Measurements from ENCODE around the gene SSBP4.
A peak's percentile ranks its signal among the peaks of the same experiment; 100 is the strongest.

SSBP4 gene

DNA sequence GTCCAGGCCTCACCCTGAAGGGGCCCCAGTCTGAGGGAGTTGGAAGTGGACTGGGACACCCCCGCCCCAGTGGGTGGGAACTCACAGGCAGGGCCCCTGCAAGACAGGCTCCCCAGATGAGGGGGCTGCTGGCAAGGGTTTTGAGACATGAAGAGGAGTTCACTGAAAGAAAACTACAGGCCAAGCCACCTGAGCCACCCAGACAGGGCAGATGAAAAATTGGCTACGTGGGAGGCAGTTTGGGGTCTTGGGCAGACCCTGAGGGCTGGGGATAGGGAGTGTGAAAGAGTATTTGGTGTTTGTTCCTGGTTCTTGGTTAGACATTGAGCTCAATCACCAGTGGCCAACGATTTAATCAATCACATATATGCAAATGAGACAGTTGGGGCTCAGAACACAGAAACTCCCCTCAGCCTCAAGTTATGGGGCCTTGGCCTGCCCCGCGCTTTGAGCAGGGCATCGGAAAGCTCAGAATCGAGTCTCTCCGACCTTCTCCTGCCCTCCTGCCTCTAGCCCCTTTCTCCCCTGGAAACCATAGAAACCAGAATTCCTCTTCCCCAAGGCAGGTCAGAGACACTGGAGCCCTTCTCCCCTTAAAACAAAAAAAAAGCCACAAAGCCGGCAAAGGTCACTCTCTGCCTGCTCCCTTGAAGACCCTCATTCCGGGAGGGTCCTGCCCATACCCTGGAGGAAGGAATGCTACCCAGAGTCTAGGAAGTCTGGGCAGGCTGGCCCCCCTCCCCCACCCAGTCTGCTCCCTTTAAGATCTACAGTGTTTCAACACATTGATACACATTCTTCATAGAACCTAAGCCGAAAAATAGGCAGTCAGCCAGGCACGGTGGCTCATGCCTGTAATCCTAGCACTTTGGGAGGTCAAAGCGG lies 20.1 kb downstream of the SSBP4 start:
- Mint-ChIP-seq H3K4me3 (no peak overlapping the region), H3K27me3 (no peaks in the 10 kb centered on the region), H3K36me3 (ENCODE audit: low read depth) (peaks cover 8% of the 10 kb centered on the region), H3K27ac (no peak overlapping the region), H3K9me3 (peaks cover 4% of the 10 kb centered on the region), H3K4me1 (ENCODE audit: low read depth) (peaks cover 17% of the 10 kb centered on the region)

DNA sequence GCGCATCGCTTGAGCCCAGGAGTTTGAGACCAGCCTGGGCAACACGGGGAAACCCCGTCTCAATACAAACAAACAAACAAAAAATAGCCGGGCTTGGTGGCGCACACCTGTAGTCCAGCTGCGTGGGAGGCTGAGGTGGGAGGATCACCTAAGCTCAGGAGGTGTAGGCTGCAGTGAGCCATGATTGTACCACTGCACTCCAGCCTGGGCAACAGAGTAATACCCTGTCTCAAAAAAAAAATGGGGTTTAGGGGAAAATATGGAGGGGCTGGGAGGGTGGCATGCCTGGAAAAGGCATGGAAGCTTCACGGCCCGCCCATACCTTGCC lies 20.7 kb downstream of the SSBP4 start:
- Mint-ChIP-seq H3K4me1 (ENCODE audit: low read depth) (peaks cover 17% of the 10 kb centered on the region), H3K27ac (no peak overlapping the region), H3K9me3 (peaks cover 4% of the 10 kb centered on the region), H3K4me3 (no peak overlapping the region), H3K27me3 (no peaks in the 10 kb centered on the region), H3K36me3 (ENCODE audit: low read depth) (peaks cover 8% of the 10 kb centered on the region)

- no peak overlapping the region for H3K4me3 Mint-ChIP-seq
- no peak overlapping the region for H3K27ac Mint-ChIP-seq
- peaks cover 8% of the 10 kb centered on the region for H3K36me3 Mint-ChIP-seq (ENCODE audit: low read depth)
- peaks cover 4% of the 10 kb centered on the region for H3K9me3 Mint-ChIP-seq
- peaks cover 17% of the 10 kb centered on the region for H3K4me1 Mint-ChIP-seq (ENCODE audit: low read depth)
- no peaks in the 10 kb centered on the region for H3K27me3 Mint-ChIP-seq
These were observed 21.2 kb downstream of the SSBP4 start for GRCh38 chr19:18440415-18440877.

DNA sequence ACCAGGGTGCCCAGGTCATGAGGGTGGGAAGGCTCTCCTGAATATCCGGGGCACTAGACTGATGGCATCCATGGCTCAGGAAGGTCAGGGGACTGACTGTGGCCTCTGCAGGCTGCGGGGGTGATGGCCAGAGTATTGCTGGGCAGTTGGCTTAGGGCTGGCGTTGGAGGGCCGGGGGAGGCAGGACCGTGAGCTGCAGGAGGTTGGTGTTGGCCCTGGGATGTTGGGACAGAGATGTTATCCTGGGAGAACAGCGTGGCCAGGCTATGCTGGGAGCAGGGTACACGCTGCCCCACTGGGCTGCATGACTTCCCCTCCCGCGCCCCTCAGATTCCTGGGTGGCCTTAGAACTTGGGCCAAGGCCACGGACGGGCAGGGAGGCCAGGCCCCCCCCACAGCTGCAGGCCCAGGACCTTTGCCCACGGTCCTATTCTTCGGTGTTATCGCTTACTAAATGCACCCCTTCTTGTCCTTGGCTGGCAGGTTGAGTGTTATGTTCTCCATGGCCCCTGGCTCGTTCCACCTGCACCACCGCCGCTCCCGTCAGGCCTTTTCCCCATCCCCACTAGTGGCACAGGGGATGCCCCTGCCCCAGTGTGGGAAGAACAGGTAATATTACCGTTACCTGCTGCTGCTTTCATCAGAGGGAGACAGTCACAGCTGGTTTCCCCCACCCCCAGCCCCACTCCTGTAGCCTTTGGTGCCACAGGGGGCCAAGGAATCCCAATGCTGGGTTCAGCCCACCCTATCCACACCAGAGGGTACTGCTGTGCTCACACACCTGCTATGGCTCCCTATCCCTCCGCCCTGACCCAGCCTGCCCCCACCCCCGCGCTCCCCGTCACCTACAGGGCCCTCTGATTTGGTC lies 22.0 kb downstream of the SSBP4 start:
- H3K27ac Mint-ChIP-seq, result no peak overlapping the region
- peaks cover 8% of the 10 kb centered on the region for H3K36me3 Mint-ChIP-seq (ENCODE audit: low read depth)
- H3K27me3 Mint-ChIP-seq, result no peaks in the 10 kb centered on the region
- H3K4me3 Mint-ChIP-seq, result no peak overlapping the region
- peaks cover 4% of the 10 kb centered on the region for H3K9me3 Mint-ChIP-seq
- H3K4me1 Mint-ChIP-seq (ENCODE audit: low read depth), result peaks cover 12% of the 10 kb centered on the region

- H3K36me3 Mint-ChIP-seq (ENCODE audit: low read depth), result peaks cover 17% of the 10 kb centered on the region
- H3K9me3 Mint-ChIP-seq, result peaks cover 4% of the 10 kb centered on the region
- peaks cover 9% of the 10 kb centered on the region for H3K4me1 Mint-ChIP-seq (ENCODE audit: low read depth)
- H3K4me3 Mint-ChIP-seq, result peak overlapping the region; percentile 58
- peak overlapping the region; percentile 98 for H3K27ac Mint-ChIP-seq
- no peaks in the 10 kb centered on the region for H3K27me3 Mint-ChIP-seq
These were observed 22.9 kb downstream of the SSBP4 start for GRCh38 chr19:18441804-18442788.

- H3K36me3 Mint-ChIP-seq (ENCODE audit: low read depth), result peaks cover 20% of the 10 kb centered on the region
- peaks cover 9% of the 10 kb centered on the region for H3K4me1 Mint-ChIP-seq (ENCODE audit: low read depth)
- peaks cover 4% of the 10 kb centered on the region for H3K9me3 Mint-ChIP-seq
- no peaks in the 10 kb centered on the region for H3K27me3 Mint-ChIP-seq
- H3K27ac Mint-ChIP-seq, result no peak overlapping the region
- peak overlapping the region; percentile 58 for H3K4me3 Mint-ChIP-seq
These were observed 23.7 kb downstream of the SSBP4 start for GRCh38 chr19:18442941-18443340.

GRCh38 chr19:18443406-18443805 lies 24.2 kb downstream of the SSBP4 start:
- no peak overlapping the region for H3K27ac Mint-ChIP-seq
- peaks cover 9% of the 10 kb centered on the region for H3K4me1 Mint-ChIP-seq (ENCODE audit: low read depth)
- H3K27me3 Mint-ChIP-seq, result no peaks in the 10 kb centered on the region
- H3K36me3 Mint-ChIP-seq (ENCODE audit: low read depth), result peaks cover 23% of the 10 kb centered on the region
- H3K4me3 Mint-ChIP-seq, result no peak overlapping the region
- H3K9me3 Mint-ChIP-seq, result peaks cover 4% of the 10 kb centered on the region

GRCh38 chr19:18443831-18444230 lies 24.6 kb downstream of the SSBP4 start:
- Mint-ChIP-seq H3K4me1 (ENCODE audit: low read depth) (peaks cover 9% of the 10 kb centered on the region), H3K27me3 (no peaks in the 10 kb centered on the region), H3K4me3 (no peak overlapping the region), H3K27ac (no peak overlapping the region), H3K9me3 (peaks cover 4% of the 10 kb centered on the region), H3K36me3 (ENCODE audit: low read depth) (peaks cover 24% of the 10 kb centered on the region)

DNA sequence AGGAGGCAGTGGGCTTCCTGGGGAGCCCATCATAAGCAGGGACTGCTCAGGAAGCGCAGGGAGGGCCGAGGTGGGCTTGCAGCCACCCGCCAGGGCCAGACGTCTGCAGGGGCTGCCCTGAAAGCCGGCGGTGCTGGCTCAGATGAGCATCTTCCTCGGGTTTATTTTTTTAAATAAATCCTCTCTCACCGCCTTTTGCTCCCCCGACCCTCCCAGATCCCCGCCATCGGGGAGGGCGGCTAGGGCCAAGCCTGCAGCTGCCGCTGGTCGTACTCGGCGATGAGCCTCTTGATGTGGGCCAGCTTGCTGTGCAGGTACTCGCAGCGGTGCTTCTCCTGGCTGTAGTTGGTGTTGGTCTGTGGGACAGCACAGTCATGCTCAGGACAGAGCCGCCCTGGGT lies 25.3 kb downstream of the SSBP4 start:
- no peaks in the 10 kb centered on the region for H3K27me3 Mint-ChIP-seq
- H3K4me1 Mint-ChIP-seq (ENCODE audit: low read depth), result peaks cover 9% of the 10 kb centered on the region
- peaks cover 24% of the 10 kb centered on the region for H3K36me3 Mint-ChIP-seq (ENCODE audit: low read depth)
- no peak overlapping the region for H3K4me3 Mint-ChIP-seq
- H3K27ac Mint-ChIP-seq, result no peak overlapping the region
- H3K9me3 Mint-ChIP-seq, result peaks cover 4% of the 10 kb centered on the region

- Mint-ChIP-seq H3K27me3 (no peaks in the 10 kb centered on the region), H3K9me3 (peaks cover 4% of the 10 kb centered on the region), H3K4me1 (ENCODE audit: low read depth) (peaks cover 9% of the 10 kb centered on the region), H3K36me3 (ENCODE audit: low read depth) (peaks cover 24% of the 10 kb centered on the region), H3K27ac (no peak overlapping the region), H3K4me3 (no peak overlapping the region)
These were observed 26.2 kb downstream of the SSBP4 start for GRCh38 chr19:18445262-18445948.

- no peak overlapping the region for H3K27ac Mint-ChIP-seq
- H3K9me3 Mint-ChIP-seq, result peaks cover 4% of the 10 kb centered on the region
- peaks cover 9% of the 10 kb centered on the region for H3K4me1 Mint-ChIP-seq (ENCODE audit: low read depth)
- no peak overlapping the region for H3K4me3 Mint-ChIP-seq
- peaks cover 28% of the 10 kb centered on the region for H3K36me3 Mint-ChIP-seq (ENCODE audit: low read depth)
- no peaks in the 10 kb centered on the region for H3K27me3 Mint-ChIP-seq
These were observed 27.1 kb downstream of the SSBP4 start for GRCh38 chr19:18446145-18446810.

DNA sequence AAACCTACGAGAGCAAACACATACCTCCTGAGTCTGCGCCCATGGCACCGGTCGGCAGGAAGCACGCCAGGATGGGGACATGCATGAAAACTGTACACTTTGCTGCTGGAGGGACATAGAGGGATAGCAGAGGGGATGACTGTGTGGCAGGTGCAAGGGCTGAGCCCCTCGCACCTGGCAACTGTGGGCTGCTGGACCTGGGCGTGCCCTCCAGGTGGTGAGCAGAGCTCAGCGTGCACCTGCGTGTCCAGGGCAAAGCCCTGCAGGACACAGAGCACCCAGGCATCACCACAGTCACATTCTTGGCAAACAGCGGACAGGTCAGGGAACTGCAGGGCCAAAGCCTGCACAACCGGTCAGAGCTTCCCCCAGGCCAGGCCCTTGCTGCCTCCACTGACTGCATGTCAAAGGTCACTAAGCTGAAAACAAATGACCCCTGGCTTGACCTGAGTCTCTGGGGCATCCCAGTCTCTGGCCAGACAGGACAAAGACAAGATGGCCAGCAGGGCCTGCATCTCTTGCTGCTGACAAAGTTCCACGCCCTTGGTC lies 27.7 kb downstream of the SSBP4 start:
- no peak overlapping the region for H3K27ac Mint-ChIP-seq
- peaks cover 4% of the 10 kb centered on the region for H3K9me3 Mint-ChIP-seq
- peaks cover 9% of the 10 kb centered on the region for H3K4me1 Mint-ChIP-seq (ENCODE audit: low read depth)
- peaks cover 28% of the 10 kb centered on the region for H3K36me3 Mint-ChIP-seq (ENCODE audit: low read depth)
- H3K27me3 Mint-ChIP-seq, result no peaks in the 10 kb centered on the region
- no peak overlapping the region for H3K4me3 Mint-ChIP-seq

GRCh38 chr19:18449552-18449951 lies 30.4 kb downstream of the SSBP4 start:
- Mint-ChIP-seq H3K9me3 (no peaks in the 10 kb centered on the region), H3K36me3 (ENCODE audit: low read depth) (peaks cover 19% of the 10 kb centered on the region), H3K4me3 (no peak overlapping the region), H3K4me1 (ENCODE audit: low read depth) (no peaks in the 10 kb centered on the region), H3K27me3 (no peaks in the 10 kb centered on the region), H3K27ac (no peak overlapping the region)

All from stimulated activated naive CD8-positive, alpha-beta T cell treated with anti-CD3 and anti-CD28 coated beads, Interleukin-15, Interleukin-2, amounts not matched to agents 100 ng/mL and 50 ng/mL, for 24 hours (primary cell).